Mesothelial cell of epicardium (in vitro differentiated cells): ENCODE results near the gene HOXB7. TPM values are rescaled to one million over a fixed set of nuclear protein-coding genes. Genes with fewer than 3 reads are reported as not detected.

ENCODE experiments used
- DNase-seq, 2 experiments: peaks; one replicate each; pipeline ENCODE4 v3.0.0; 2021; ENCODE audit warnings: low spot score in 2 of 2; ENCODE audit not compliant: unreplicated experiment in 2 of 2
- H3K27ac Mint-ChIP-seq: 2 replicates; pipeline ENCODE4 v1.8.0; 2021; ENCODE audit warnings: mixed read lengths
- H3K27me3 Mint-ChIP-seq: 2 replicates; pipeline ENCODE4 v1.8.0; 2021; ENCODE audit warnings: low read depth, mixed read lengths
- H3K36me3 Mint-ChIP-seq: 2 replicates; pipeline ENCODE4 v1.8.0; 2021; ENCODE audit warnings: mixed read lengths
- H3K4me1 Mint-ChIP-seq: 2 replicates; pipeline ENCODE4 v1.8.0; 2021; ENCODE audit warnings: mixed read lengths
- H3K4me3 Mint-ChIP-seq: 2 replicates; pipeline ENCODE4 v1.8.0; 2021; ENCODE audit warnings: mild to moderate bottlenecking, moderate library complexity, mixed read lengths
- H3K9me3 Mint-ChIP-seq: 2 replicates; pipeline ENCODE4 v1.8.0; 2021; ENCODE audit warnings: mixed read lengths
- total RNA-seq: library from RNA; stranded (reverse); gene quantifications from 3 replicates; pipeline ENCODE4 v1.2.1, GENCODE V29; 2021
- TF ChIP-seq, protein P1 (sequence below): fragments of 200-600 bp; sonication (generic); IDR thresholded peaks from one replicate; pipeline ENCODE4 v1.5.0; 2021; ENCODE audit warnings: antibody characterized with exemption; ENCODE audit not compliant: unreplicated experiment

The HOXB7 gene
- total RNA-seq, 1 donor from 2014 or later = 20.3 TPM

DNA sequence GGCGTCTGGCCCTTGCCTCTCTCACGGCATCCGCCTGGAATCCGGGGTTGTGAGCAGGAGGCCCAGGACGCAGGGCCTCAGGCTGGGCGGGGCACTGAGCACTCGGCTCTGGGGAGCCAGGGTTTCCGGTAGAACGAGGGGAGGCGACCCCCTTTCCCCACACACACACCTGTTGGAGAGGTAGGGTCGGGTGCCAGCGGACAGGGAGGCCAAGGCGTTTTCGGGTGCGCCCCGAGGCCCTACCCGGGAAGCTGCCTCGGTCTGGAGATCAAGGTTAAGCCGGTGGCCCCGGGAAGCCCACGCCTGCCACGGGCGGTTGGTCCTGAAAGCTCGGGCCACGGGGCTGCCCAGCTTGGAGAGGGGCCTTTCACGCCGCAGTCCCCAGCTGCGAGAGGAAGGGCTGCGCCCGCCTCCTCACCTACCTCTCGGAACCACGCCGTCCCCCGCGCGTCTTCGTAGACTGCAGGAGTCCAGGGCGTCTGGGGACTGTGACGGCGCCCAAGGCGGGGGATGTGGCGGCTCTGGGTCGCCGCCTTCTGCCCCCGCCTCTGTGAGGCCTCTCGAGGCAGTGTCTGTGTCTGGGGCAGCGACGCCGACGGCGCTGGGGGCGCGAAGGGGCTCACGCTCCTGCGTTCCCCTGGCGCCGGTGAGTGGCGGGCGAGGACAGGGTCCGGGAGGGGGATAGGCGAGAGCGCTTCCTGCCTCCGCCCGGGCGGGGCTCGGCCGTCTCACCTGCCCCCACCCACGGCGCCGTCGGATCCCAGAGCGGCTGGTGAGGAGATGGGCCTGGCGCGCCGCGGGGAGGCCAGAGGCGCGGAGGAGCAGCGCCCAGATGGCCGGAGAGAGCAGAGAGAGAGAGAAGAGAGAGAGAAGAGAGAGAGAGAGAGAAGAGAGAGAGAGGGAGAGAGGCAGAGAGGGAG lies 35.6 kb upstream of the HOXB7 start:
- H3K4me1 Mint-ChIP-seq = peaks cover 45% of the 10 kb centered on the region
- H3K4me3 Mint-ChIP-seq = peak overlapping the region; percentile 85
- TF ChIP-seq, protein P1, sequence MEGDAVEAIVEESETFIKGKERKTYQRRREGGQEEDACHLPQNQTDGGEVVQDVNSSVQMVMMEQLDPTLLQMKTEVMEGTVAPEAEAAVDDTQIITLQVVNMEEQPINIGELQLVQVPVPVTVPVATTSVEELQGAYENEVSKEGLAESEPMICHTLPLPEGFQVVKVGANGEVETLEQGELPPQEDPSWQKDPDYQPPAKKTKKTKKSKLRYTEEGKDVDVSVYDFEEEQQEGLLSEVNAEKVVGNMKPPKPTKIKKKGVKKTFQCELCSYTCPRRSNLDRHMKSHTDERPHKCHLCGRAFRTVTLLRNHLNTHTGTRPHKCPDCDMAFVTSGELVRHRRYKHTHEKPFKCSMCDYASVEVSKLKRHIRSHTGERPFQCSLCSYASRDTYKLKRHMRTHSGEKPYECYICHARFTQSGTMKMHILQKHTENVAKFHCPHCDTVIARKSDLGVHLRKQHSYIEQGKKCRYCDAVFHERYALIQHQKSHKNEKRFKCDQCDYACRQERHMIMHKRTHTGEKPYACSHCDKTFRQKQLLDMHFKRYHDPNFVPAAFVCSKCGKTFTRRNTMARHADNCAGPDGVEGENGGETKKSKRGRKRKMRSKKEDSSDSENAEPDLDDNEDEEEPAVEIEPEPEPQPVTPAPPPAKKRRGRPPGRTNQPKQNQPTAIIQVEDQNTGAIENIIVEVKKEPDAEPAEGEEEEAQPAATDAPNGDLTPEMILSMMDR = no peak
- peaks cover 82% of the 10 kb centered on the region for H3K27me3 Mint-ChIP-seq
- DNase-seq = peak in 1 of 2 experiments; percentile 59
- peak overlapping the region; percentile 95 for H3K27ac Mint-ChIP-seq
- no peaks in the 10 kb centered on the region for H3K36me3 Mint-ChIP-seq
- no peaks in the 10 kb centered on the region for H3K9me3 Mint-ChIP-seq

DNA sequence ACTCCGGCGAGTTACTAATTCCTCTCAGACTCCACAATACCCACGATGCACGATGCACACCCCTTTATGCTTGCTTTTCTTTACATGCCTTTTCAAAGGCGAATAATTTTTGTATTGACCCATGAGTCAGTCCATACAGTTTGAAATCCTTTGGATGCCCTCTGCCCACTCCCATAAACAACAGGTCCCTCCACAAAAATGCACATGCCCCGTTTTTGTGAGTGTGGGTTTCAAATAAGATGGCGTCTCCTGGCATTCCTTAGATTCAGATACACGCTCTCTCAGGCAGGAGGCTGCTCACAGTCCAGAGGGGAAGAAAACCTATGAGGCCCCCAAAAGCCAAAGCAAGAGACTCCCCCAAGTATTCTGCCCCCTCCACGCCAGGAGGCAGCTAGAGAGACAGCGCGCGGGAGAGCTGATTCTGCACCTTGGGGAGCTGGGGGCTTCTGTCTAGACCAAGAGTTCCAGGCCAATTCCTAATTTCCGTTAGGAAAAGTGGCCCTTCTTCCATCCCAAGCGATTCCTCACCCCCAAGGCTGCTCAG lies 34.9 kb upstream of the HOXB7 start:
- peaks cover 49% of the 10 kb centered on the region for H3K4me1 Mint-ChIP-seq
- no peaks in the 10 kb centered on the region for H3K9me3 Mint-ChIP-seq
- DNase-seq = no peak
- H3K27me3 Mint-ChIP-seq = peaks cover 90% of the 10 kb centered on the region
- peak overlapping the region; percentile 95 for H3K27ac Mint-ChIP-seq
- H3K4me3 Mint-ChIP-seq = peak overlapping the region; percentile 85
- TF ChIP-seq, protein P1 = no peak
- no peaks in the 10 kb centered on the region for H3K36me3 Mint-ChIP-seq

DNA sequence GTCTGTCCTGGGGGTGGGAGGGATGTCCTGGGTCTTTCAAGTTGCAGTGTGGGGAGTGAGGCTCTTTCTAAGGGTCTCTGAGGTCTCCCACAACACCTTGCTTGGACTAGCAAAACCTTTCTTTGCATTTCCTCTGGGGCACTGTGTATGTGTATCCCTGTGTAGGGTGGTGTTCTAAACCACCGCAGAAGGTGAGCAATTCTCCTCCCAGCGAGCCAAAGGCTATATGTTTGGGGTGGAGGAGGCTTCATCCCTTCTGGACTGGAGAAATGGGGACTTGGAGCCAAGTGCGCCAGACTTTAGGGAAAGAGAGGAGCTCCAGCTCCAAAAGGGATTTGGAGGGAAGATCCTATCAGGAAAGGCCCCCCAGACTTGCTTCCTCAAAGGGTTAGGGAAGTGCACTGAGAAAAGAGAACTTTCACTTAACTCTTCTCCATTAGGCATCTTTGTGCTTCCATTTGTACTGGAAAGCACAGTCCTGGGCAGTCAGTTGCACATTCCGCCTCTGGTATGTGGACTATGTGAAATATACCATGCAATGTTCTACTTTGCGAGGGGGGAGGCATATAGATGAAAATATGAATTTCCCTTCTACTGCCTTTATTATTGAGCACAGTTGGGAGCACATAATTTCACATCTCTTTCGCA lies 34.2 kb upstream of the HOXB7 start:
- Mint-ChIP-seq H3K4me1 (peaks cover 51% of the 10 kb centered on the region), H3K4me3 (peak overlapping the region; percentile 85), H3K27me3 (peaks cover 91% of the 10 kb centered on the region), H3K9me3 (no peaks in the 10 kb centered on the region), H3K36me3 (no peaks in the 10 kb centered on the region), H3K27ac (peak overlapping the region; percentile 95)
- no peak for DNase-seq
- TF ChIP-seq, protein P1 = no peak

DNA sequence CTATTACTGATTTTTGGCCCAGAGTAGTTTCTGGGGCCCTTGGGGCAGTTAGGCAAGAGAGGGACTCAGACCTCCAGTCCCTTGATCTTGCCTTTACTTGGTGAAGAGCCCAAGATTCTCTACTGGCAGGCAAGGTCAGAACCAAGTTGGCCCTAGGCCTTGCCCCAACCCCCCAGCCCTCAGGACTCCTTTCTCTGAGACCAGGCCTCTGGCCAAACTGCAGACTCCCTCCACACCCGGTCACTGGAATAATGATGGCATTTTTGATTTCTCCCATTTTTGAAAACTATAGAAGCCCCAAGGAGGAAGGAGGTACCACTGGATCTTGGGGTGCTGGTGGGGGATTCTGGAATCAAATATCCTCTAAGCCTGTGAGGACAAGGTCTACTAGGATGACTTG lies 33.3 kb upstream of the HOXB7 start:
- TF ChIP-seq, protein P1 = no peak
- Mint-ChIP-seq H3K36me3 (no peaks in the 10 kb centered on the region), H3K9me3 (no peaks in the 10 kb centered on the region), H3K4me3 (peak overlapping the region; percentile 85), H3K27me3 (peaks cover 92% of the 10 kb centered on the region), H3K27ac (peak overlapping the region; percentile 95), H3K4me1 (peaks cover 51% of the 10 kb centered on the region)
- DNase-seq = no peak

DNA sequence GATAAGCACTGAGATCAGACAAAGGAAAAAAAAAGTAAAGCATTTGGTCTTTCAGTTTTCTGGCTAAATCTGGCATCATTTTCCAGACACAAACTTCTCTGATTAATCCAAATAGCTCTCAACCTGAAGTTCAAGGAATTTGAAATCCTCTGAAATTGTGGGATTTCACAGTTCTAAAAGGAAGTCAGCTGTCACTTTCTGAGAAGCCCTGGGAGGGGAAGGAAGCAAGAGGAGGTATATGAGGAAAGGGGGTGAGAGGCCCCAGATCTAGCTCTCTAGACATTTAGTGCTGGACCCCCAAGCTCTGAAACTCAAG lies 32.8 kb upstream of the HOXB7 start:
- TF ChIP-seq, protein P1 = no peak
- H3K4me3 Mint-ChIP-seq = peak overlapping the region; percentile 85
- peak overlapping the region; percentile 69 for H3K27ac Mint-ChIP-seq
- no peak for DNase-seq
- no peaks in the 10 kb centered on the region for H3K9me3 Mint-ChIP-seq
- H3K4me1 Mint-ChIP-seq = peaks cover 51% of the 10 kb centered on the region
- no peaks in the 10 kb centered on the region for H3K36me3 Mint-ChIP-seq
- H3K27me3 Mint-ChIP-seq = peaks cover 94% of the 10 kb centered on the region
